A549 (cell line): ENCODE data around the gene ADCY7. TPM values are rescaled to one million over a fixed set of nuclear protein-coding genes. Genes with fewer than 3 reads are reported as not detected.

ENCODE experiments used
- ATAC-seq, 2 experiments: fragments of 200-7000 bp in 1 of 2; fragments of >200 bp in 1 of 2; cut with Nextera tagmentation in 1 of 2; cut with Tn5 transposase in 1 of 2; 3 replicates each; pipeline versions ENCODE4 v1.8.0 to v1.9.1; 2018 to 2020; ENCODE audit warnings: mild to moderate bottlenecking in 1 of 2, moderate library complexity in 1 of 2
- CTCF ChIA-PET: fragments of 300-600 bp; sonication (Branson Sonifier 250); formaldehyde crosslinking; extraction: SDS; loops from one replicate; lab custom pipeline; 2021; ENCODE audit warnings: antibody characterized with exemption, inconsistent platforms; lab: Yijun Ruan, JAX
- POLR2A ChIA-PET: fragments of 350-600 bp; formaldehyde crosslinking; extraction: SDS; loops from one replicate; lab custom pipeline; 2021; ENCODE audit warnings: antibody characterized with exemption, inconsistent platforms; lab: Yijun Ruan, JAX
- DNase-seq, 2 experiments: peaks; one replicate each; pipeline versions ENCODE4 v3.0.0 to v3.0.0-alpha.2; 2011 to 2016; ENCODE audit warnings: low read depth in 1 of 2, low spot score in 1 of 2
- FAIRE-seq: peaks from 2 replicates; lab custom pipeline; 2011; peaks lifted over from hg19 to GRCh38; lab: Jason Lieb, UNC
- H3K27ac ChIP-seq, 2 experiments: fragments of >200 bp; sonication (Bioruptor Twin); formaldehyde crosslinking; 3 replicates each; pipeline ENCODE4 v1.5.1; 2016 to 2017
- H3K4me1 ChIP-seq: fragments of >200 bp; sonication (Bioruptor Twin); formaldehyde crosslinking; 3 replicates; pipeline ENCODE4 v1.6.1; 2016
- H3K4me2 ChIP-seq: fragments of >200 bp; sonication (Bioruptor Twin); formaldehyde crosslinking; 3 replicates; pipeline ENCODE4 v1.6.1; 2016
- H3K4me3 ChIP-seq: fragments of >200 bp; sonication (Bioruptor Twin); formaldehyde crosslinking; 3 replicates; pipeline ENCODE4 v1.5.1; 2016
- H3K9me3 ChIP-seq: fragments of >200 bp; sonication (Bioruptor Twin); formaldehyde crosslinking; 3 replicates; pipeline ENCODE4 v1.6.1; 2016
- BCL3 ChIP-seq: fragments of >200 bp; sonication (Bioruptor Twin); formaldehyde crosslinking; IDR thresholded peaks from 3 replicates; pipeline ENCODE4 v1.6.1; 2016
- CBX8 ChIP-seq: fragments of 200-600 bp; sonication (generic); IDR thresholded peaks from 2 replicates; pipeline ENCODE4 v1.6.1; 2016
- CEBPB ChIP-seq, 2 experiments: fragments of >200 bp in 1 of 2; sonication (Bioruptor Twin) in 1 of 2; formaldehyde crosslinking in 1 of 2; IDR thresholded peaks; 2 replicates each; pipeline ENCODE4 v1.6.1; 2012 to 2016
- CHD4 ChIP-seq: fragments of 200-600 bp; sonication (generic); IDR thresholded peaks from 2 replicates; pipeline ENCODE4 v1.6.1; 2016; ENCODE audit warnings: antibody characterized with exemption, mild to moderate bottlenecking, borderline replicate concordance
- EP300 ChIP-seq, 2 experiments: fragments of >200 bp; sonication (Bioruptor Twin); formaldehyde crosslinking; IDR thresholded peaks; 2 replicates in 1 of 2; 3 replicates in 1 of 2; pipeline ENCODE4 v1.6.1; 2016 to 2017
- FOSL2 ChIP-seq, 2 experiments: fragments of 450-650 bp in 1 of 2; fragments of >200 bp in 1 of 2; sonication (Bioruptor Twin) in 1 of 2; formaldehyde crosslinking; IDR thresholded peaks; 2 replicates each; pipeline versions ENCODE4 v1.5.0 to v1.6.1; 2016 to 2020; ENCODE audit warnings: mild to moderate bottlenecking in 1 of 2, moderate library complexity in 1 of 2
- GATA3 ChIP-seq: IDR thresholded peaks from 2 replicates; pipeline ENCODE4 v1.6.1; 2012; ENCODE audit warnings: borderline replicate concordance
- HDAC2 ChIP-seq: fragments of 200-600 bp; sonication (generic); IDR thresholded peaks from 2 replicates; pipeline ENCODE4 v1.6.1; 2016
- HEYL ChIP-seq: fragments of 250-450 bp; sonication (Bioruptor Pico); IDR thresholded peaks from 2 replicates; pipeline ENCODE4 v1.8.0; 2021; ENCODE audit warnings: mild to moderate bottlenecking, moderate library complexity
- HMGXB4 ChIP-seq: fragments of 250-450 bp; sonication (Bioruptor Pico); IDR thresholded peaks from 2 replicates; pipeline ENCODE4 v1.5.0; 2021; ENCODE audit warnings: mild to moderate bottlenecking, moderate library complexity, borderline replicate concordance
- HOXA7 ChIP-seq: fragments of 250-450 bp; sonication (Bioruptor Pico); IDR thresholded peaks from 2 replicates; pipeline ENCODE4 v1.5.0; 2020; ENCODE audit warnings: mild to moderate bottlenecking, moderate library complexity
- HOXB5 ChIP-seq: fragments of 250-450 bp; sonication (Bioruptor Pico); IDR thresholded peaks from 2 replicates; pipeline ENCODE4 v1.5.0; 2020; ENCODE audit warnings: mild to moderate bottlenecking, moderate library complexity
- MAFK ChIP-seq: fragments of 450-650 bp; IDR thresholded peaks from 2 replicates; pipeline ENCODE4 v1.6.1; 2014; ENCODE audit not compliant: partially characterized antibody
- MAZ ChIP-seq: fragments of 150-350 bp; IDR thresholded peaks from 2 replicates; pipeline ENCODE4 v1.6.1; 2014; ENCODE audit warnings: antibody characterized with exemption, low read depth, low read length, borderline replicate concordance
- NFE2L2 ChIP-seq: fragments of 150-350 bp; conservative IDR thresholded peaks from 2 replicates; pipeline ENCODE4 v1.6.1; 2014; ENCODE audit warnings: low read length
- NR3C1 ChIP-seq: fragments of >200 bp; sonication (Bioruptor Twin); formaldehyde crosslinking; IDR thresholded peaks from 3 replicates; pipeline ENCODE4 v1.6.1; 2017
- PBX3 ChIP-seq: IDR thresholded peaks from 2 replicates; pipeline ENCODE4 v1.6.1; 2012
- POLR2A ChIP-seq: IDR thresholded peaks from 2 replicates; pipeline ENCODE4 v1.6.1; 2012; ENCODE audit warnings: mild to moderate bottlenecking, low read length
- RARB ChIP-seq: fragments of 250-450 bp; sonication (Bioruptor Pico); IDR thresholded peaks from 2 replicates; pipeline ENCODE4 v1.8.0; 2021; ENCODE audit warnings: mild to moderate bottlenecking, moderate library complexity
- REST ChIP-seq: fragments of 200-600 bp; sonication (generic); IDR thresholded peaks from 2 replicates; pipeline ENCODE4 v1.6.1; 2016; ENCODE audit warnings: antibody characterized with exemption, mild to moderate bottlenecking, moderate library complexity
- RFX5 ChIP-seq: fragments of 450-650 bp; IDR thresholded peaks from 2 replicates; pipeline ENCODE4 v1.7.1; 2014; ENCODE audit warnings: antibody characterized with exemption, mild to moderate bottlenecking, moderate library complexity
- RNF2 ChIP-seq: fragments of 200-600 bp; sonication (generic); IDR thresholded peaks from 2 replicates; pipeline ENCODE4 v1.6.1; 2016; ENCODE audit warnings: low read depth, mild to moderate bottlenecking, antibody characterized with exemption, moderate library complexity, borderline replicate concordance
- SMC3 ChIP-seq: fragments of >200 bp; sonication (Bioruptor Twin); formaldehyde crosslinking; IDR thresholded peaks from 3 replicates; pipeline ENCODE4 v1.6.1; 2018; ENCODE audit warnings: inconsistent platforms
- ZFP36 ChIP-seq: fragments of 450-650 bp; IDR thresholded peaks from 2 replicates; pipeline ENCODE4 v1.6.1; 2014; ENCODE audit warnings: borderline replicate concordance; ENCODE audit not compliant: partially characterized antibody
- ZSCAN20 ChIP-seq: fragments of 250-450 bp; sonication (Bioruptor Pico); IDR thresholded peaks from 2 replicates; pipeline ENCODE4 v1.8.0; 2022; ENCODE audit warnings: mild to moderate bottlenecking, moderate library complexity
- WGBS: methylation state at CpG from one replicate; pipeline ENCODE4 v1.1.6; 2017; ENCODE audit errors: missing lambda C conversion rate; 5-methylcytosine and 5-hydroxymethylcytosine counted together
- polyA plus RNA-seq, 4 experiments: library from polyadenylated mRNA; depleted of rRNA in 3 of 4; stranded (reverse); fragments of >200 nt; fragmentation: RNase III in 1 of 4; extraction: RNeasy Plus Mini Kit Qiagen cat#74134 plus additional on column Dnase treatment in 1 of 4; gene quantifications; 2 replicates in 3 of 4; 3 replicates in 1 of 4; pipeline ENCODE4 v1.2.3, GENCODE V29; 2011 to 2017

The ADCY7 gene
- polyA plus RNA-seq, 2 of the 4 experiments (the other 2 are of a cell fraction): 10.5 to 18.7 TPM

GRCh38 chr16:50329446-50330189 lies 63.3 kb downstream of the ADCY7 start:
- no peaks in the 10 kb centered on the region for H3K9me3 ChIP-seq
- FAIRE-seq: no peak
- H3K4me2 ChIP-seq: no peak overlapping the region
- H3K4me3 ChIP-seq: no peak overlapping the region
- TF ChIP-seq GATA3 (no peak), BCL3 (no peak), ZFP36 (no peak), NFE2L2 (no peak)
- ChIA-PET CTCF (interaction anchor here (0.5 to 2.7 kb wide), 5 partner anchors 12 to 477 kb away, joined by 3 to 14 read pairs (median 3); partner anchors contain the start of gene BRD7), POLR2A (no interaction called here)
- no peak for ATAC-seq
- no peak for DNase-seq
- H3K27ac ChIP-seq: no peak overlapping the region
- H3K4me1 ChIP-seq: peaks cover 9% of the 10 kb centered on the region
- 80% methylated on average over 11 of the region's 11 CpGs for WGBS

- Histone ChIP-seq H3K4me1 (peaks cover 19% of the 10 kb centered on the region), H3K4me3 (no peak overlapping the region), H3K27ac (no peak overlapping the region), H3K4me2 (no peak overlapping the region), H3K9me3 (no peaks in the 10 kb centered on the region)
- TF ChIP-seq PBX3 (no peak), CHD4 (no peak), MAZ (no peak), EP300 (IDR thresholded peaks at IDR 0.05) (no peak), RFX5 (no peak), CBX8 (no peak), HDAC2 (no peak), NFE2L2 (no peak), ZSCAN20 (CRISPR knock-in tag) (no peak), HEYL (no peak), SMC3 (no peak), HOXB5 (CRISPR knock-in tag) (no peak), RARB (no peak), RNF2 (no peak), BCL3 (no peak)
- ChIA-PET POLR2A (no interaction called here), CTCF (no interaction called here)
- no peak for DNase-seq
- ATAC-seq: no peak
- WGBS: 68% methylated on average over 5 of the region's 5 CpGs
- no peak for FAIRE-seq
Observed at GRCh38 chr16:50331570-50331969, 65.2 kb downstream of the ADCY7 start.

GRCh38 chr16:50332599-50332998 lies 66.2 kb downstream of the ADCY7 start:
- no peak for ATAC-seq
- no peak overlapping the region for H3K4me3 ChIP-seq
- no peaks in the 10 kb centered on the region for H3K9me3 ChIP-seq
- ChIA-PET CTCF (interaction anchor here (0.6 to 2.0 kb wide), 4 partner anchors 19 to 478 kb away, joined by 3 to 6 read pairs (median 3); no protein-coding TSS in a partner anchor), POLR2A (no interaction called here)
- H3K4me2 ChIP-seq: no peak overlapping the region
- no peak for FAIRE-seq
- DNase-seq: no peak
- peaks cover 19% of the 10 kb centered on the region for H3K4me1 ChIP-seq
- WGBS: 100% methylated on average over 3 of the region's 3 CpGs
- no peak overlapping the region for H3K27ac ChIP-seq
- no peak for TF ChIP-seq HOXA7 (CRISPR knock-in tag)
- no peak for TF ChIP-seq REST
- TF ChIP-seq MAFK: no peak
- TF ChIP-seq FOSL2 (IDR thresholded peaks at IDR 0.05): no peak
- no peak for TF ChIP-seq FOSL2 (CRISPR knock-in tag; IDR thresholded peaks at IDR 0.05)
- TF ChIP-seq HMGXB4 (CRISPR knock-in tag): no peak
- no peak for TF ChIP-seq CEBPB (IDR thresholded peaks at IDR 0.05)
- TF ChIP-seq POLR2A: no peak
- TF ChIP-seq NR3C1: no peak
- TF ChIP-seq RFX5: no peak
